GM18868 (cell line): ENCODE data around the gene TBC1D9.
A peak's percentile ranks its signal among the peaks of the same experiment; 100 is the strongest.

Experiments
- ATAC-seq: cut with Tn5 transposase; IDR thresholded peaks from one replicate; pipeline ENCODE4 v1.9.1; 2021; ENCODE audit warnings: mild to moderate bottlenecking, moderate library complexity; ENCODE audit not compliant: unreplicated experiment

Gene TBC1D9

DNA sequence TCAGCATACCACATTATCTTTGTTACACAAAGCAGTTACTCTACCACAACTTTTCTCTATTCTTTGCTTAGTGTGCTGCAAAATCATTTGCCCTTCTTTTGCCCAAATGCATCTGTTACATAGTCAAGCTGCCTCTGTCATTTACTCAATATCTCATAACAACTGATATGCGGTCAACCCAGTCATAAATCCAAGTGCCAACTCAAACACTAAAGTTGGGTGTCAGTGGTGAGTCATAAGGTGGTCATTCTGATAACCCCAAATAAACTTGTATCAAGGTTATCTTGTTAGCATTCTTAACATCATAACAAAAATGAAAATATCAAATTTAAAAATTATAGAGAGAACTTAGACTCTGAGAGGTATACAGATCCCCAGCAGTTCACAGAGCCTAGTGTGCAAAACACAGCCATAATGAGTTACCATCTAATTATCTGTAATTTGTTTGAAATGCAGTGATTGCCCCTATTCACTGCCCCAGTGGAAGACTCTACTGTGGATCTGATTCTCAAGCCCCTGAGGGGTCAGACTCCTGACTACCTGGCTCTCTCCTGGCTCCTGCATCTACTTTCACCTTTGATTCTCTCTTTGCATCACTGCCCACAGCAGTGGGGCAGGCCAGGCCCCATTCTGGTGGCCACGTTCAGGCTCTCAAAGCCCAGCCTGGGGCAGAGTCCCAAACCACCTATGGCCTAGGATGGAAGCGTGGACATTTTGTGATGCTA lies 29.2 kb downstream of the TBC1D9 start:
- peak; percentile 26 for ATAC-seq

- ATAC-seq = no peak
Measured at GRCh38 chr4:140725556-140725955, 30.6 kb downstream of the TBC1D9 start.

DNA sequence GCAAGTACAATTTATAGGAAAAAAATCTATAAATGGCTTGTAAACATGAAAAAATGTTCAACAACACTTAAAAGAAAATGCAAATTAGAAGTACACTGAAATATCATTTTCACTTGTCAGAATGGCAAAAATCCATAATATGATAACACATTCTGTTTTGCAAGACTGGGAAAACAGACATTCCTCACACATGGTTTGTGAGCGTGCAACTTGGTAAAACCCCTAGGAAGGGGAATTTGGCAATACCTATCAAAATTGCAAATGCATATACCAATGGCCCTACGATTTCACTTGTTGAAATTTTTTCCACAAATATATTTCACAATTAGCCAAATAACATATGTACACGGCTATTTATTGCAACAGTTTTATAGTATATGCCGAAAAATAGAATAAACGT lies 31.4 kb downstream of the TBC1D9 start:
- ATAC-seq = no peak

DNA sequence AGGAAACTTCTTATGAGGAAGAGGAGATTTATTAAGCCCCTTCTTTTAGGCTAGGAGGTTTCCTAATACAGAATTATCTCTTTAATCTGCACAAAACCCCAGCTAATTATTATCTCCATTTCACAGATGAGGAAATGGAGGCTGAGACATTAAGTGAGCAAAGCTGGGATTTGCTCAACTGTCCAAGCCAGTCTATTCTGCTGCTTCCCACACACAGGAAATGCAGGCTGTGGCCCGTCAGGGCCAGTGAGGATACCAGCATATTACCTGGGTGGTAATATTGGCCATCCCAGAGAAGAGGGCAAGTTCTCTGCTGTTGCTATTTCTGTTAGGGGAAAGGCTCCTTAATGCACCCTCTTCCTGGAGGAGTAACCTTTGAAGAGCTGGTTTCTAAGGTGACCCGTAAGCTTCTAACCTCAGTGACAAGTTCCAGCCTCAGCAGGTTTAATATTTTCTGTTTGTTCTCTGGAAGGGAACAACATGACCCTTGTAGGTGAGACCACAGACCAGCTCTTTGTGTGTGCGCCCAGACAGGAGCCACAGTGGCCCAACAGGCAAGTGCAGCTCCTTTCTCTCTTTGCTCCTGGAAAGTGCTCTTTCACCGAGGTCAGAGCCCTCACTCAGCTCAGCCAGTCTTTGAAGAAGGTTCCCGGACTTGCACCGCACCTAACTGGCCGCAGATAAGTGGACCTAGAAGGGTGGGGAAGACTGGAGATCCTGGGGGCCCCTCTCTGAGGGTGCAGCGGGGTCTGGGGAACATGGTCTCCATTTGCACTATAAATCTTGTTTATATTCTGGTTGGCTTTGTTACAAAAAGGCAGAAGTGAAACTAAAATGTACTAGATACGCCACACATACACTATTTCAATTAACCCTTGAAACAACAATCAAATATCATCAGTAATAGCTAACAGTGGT lies 35.5 kb downstream of the TBC1D9 start:
- peak; percentile 64 for ATAC-seq

DNA sequence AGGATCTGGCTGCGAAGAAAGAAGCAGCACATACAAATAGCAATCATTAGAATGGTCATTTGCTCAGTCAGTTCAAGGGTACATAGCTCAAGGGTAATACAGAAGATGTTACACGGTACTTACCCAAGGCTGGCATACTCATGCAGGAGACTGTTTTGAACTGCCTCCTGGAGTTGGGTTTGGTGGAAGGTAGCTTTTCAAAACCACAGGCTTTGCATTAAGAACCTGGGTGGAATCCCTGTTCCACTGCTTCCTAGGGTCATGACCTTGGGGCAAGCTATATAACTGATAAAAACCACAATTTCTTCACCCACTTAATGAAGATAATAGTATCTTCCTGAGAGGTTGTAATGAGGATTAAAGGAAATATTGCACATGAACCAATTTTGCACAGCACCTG lies 36.5 kb downstream of the TBC1D9 start:
- ATAC-seq = peak; percentile 37

- ATAC-seq = no peak
Measured at GRCh38 chr4:140719022-140719421, 37.2 kb downstream of the TBC1D9 start.

DNA sequence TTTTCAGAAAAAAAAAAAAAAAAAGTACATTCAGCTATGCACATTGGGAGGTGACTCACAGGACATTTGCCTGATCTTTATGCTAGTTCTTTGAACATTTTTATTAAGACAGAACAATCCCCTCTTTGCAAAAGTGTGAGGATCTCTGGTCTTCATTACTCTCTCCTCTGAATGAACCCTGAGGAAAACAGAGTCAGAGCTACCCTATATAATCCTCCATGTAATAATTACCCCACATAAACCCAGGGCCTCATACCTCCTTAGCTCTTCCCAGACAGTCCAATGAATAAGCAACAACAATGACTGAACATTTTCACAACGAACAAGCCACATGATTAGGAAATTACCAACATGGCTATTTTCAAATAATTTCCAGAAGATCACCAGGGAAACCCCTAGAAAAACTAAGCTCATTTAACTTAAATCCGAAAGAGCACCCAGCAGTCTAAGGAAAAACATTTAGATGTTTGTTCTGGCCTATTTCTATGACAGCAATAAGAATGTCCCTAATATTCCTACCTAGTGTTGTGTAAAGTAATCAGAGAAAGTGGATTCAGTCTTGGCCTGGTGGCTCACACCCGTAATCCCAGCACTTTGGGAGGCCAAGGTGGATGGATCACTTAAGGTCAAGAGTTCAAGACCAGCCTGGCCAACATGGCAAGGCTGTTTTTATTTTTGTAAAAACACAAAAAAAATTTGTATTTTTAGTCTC lies 37.8 kb downstream of the TBC1D9 start:
- no peak for ATAC-seq

DNA sequence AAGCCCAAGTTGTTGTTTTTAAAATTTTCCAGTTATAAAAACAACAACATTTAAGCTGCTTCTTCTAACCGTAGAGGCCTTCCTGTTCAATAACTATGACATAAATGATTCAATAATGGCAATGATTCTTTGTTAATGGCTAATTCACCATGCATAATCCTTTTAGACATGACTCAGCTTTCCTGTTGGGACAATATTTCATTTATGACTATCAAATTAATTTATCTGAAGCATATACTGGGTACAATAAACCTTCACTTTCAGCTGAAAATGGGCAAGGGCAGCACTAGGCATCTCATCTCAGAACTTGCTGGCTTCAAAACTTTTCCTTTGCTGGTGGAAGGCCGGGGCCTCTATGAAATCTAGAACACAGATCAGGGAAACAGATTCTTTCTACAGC lies 38.9 kb downstream of the TBC1D9 start:
- ATAC-seq = no peak

DNA sequence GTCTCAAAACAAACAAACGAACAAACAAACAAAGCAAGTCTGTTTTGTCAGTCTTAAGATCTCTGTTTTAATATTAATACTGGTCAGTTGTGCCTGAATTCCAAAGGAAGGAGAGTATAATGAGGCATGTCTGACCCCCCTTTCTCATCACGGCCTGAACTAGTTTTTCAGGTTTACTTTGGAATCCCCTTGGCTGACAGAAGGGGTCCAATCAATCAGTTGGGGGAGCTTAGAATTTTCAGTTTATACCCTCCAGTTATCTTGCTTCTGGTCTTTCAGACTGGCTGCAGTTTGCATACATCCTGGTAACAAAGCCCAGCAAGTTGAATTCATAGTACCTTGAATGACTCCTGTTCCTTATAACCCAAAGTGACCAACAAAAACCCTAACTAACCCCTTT lies 41.1 kb downstream of the TBC1D9 start:
- no peak for ATAC-seq

GRCh38 chr4:140711910-140712309 lies 44.3 kb downstream of the TBC1D9 start:
- ATAC-seq = no peak

- ATAC-seq = no peak
Measured at GRCh38 chr4:140710908-140711622, 45.1 kb downstream of the TBC1D9 start.

DNA sequence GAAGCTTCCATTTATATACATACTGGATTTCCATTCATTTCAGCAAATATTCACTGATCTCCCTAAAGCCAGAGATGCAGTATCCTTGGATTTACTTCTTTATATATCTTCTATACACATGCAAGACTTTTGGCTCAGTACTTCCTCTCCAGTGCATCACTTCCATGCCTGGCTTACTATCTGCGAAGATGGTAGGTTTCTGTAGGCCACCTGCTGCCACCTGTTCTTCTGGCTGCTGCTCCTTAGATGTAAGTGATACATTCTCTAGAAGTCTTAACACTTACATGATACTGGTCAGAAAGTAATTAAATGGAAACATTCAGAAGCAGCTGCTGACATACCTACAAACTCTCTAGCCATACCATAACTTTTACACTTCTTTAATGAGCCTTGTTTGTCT lies 48.9 kb downstream of the TBC1D9 start:
- no peak for ATAC-seq

GRCh38 chr4:140706665-140707064 lies 49.5 kb downstream of the TBC1D9 start:
- no peak for ATAC-seq

DNA sequence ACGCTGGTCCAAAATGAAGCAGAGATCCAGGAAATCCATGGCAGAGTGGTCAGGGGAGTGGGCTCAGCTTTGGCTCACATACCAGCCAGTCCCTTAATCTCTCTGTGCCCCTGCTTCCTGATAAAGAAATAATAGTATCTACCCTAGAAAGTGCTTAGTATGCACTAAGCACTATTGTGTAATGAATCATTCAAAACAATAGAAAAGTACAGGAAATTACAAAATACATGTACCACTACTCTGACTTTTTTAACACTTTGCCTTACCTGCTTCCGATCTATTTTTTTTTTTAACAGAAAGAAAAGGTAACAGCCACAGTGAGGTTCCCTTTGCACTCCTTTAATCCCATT lies 49.9 kb downstream of the TBC1D9 start:
- no peak for ATAC-seq

DNA sequence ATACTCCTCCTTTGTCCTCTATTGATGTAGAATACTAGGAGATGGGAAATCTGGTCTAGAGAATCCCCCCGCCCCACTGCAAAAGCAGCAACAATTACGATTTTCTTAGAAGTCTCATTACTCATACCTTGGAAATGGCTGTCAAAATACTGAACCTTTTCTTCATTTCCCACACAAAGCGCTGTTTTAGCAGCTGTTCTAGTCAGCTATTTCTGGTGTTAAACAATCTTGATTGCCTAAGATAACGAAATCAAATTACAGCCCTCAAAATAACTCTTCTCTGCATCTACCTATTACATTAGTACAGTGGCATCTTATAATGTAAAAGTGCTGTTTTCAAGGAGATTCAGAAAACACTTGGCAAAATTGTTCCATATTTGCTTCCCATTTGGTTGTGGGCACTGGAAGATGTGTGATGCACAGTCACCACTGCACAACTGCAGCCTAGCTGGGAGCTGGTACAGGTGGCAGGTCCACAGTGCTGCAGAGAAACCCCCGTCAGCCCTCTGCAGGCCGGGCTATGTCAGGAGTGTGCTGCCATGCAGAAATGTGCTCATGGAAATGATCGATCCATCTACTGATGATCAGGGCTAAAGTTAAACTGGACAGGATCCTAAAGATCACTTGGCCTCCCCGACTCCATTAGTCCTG lies 50.4 kb downstream of the TBC1D9 start:
- ATAC-seq = no peak

GRCh38 chr4:140704964-140705363 lies 51.2 kb downstream of the TBC1D9 start:
- peak; percentile 79 for ATAC-seq

DNA sequence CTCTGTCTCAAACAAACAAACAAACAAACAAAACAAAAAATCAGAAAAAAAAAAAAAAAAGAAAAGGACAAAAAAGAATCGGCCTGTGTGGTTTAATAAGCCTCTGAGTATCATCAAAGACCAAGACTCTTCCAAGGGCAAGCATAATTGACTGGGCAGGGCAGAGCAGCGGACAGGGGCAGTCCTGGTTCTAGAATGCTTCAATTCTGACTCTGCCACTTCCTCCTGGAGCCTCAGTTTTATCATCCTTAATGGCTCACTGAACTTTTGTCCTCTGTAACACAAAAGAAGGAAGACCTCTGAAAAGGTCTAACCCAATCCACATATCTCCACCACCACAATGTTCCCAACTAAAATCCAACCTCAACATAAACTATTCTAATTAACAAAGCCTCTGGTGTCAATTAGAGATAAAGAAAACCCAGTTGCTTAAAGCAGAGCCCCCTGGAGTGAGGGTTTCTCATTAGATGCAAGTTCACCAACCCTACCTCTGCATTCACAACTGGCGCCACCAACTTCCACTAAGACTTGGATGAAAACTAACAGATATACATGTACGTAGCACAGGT lies 51.7 kb downstream of the TBC1D9 start:
- peak; percentile 32 for ATAC-seq

DNA sequence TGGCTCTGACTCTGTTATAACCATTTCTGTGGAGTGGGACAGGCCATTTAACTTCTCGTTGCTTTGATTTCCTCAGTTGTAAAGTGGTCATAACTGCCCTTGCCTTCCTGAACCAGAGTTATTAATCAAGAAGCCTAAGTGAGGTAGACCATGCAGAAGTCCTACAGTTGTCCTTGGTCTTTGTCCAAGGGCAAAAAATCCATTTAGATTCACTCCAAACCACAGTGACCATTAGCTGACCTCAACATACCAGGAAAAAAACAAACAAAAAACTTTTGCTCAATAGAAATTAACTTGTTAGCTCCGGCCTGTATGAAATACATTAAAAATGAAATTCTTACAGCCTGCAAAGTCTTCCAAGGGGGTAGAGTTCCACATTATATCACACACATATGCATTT lies 52.7 kb downstream of the TBC1D9 start:
- no peak for ATAC-seq

DNA sequence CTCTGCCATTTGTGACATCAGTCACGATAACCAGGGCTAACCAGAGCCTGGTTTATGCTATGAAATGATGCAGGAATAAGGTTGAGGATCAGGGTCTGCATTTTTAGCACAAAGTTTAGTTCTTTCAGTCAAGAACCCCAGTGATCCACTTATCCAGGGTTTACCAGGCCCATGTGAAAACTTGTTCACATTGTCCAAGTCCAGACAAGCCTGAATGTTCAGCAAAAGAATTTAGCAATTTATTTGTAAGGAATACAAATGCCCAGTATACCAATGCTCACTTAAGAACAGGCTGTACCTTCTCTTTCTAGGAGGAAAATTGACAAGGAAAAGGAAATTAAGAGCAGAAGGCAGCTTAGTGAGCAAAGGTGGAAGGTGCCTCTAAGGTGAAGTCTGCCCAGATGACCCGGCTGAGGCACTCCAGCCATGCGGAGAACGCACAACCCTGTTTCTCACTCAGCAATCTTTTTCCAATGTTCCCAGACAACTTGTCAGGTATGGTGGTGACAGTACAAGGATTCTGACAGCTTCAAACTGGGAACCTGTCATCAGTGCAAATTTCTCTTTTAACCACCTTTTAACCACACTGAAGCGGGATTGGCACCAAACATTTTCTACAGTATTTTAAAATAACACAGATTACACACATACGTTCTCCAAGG lies 54.0 kb downstream of the TBC1D9 start:
- ATAC-seq = no peak

DNA sequence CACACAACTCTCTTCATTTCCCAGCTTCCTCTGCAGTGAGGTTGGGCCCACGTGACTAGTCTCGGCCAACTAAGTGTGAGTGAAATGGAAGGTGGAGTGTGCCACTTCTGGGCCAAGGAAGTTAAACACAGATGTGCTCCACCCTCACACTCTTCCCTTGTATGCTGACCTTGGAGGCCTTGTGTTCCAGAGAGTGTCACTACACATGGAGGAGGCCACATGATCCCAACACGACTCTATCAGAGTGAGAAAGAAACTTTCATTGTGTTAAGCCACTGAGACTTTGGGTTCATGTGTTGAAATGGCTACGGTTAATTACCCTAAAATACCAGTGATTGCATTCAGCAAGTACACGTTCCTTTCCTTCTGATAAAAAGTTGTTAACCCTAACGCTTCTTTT lies 55.1 kb downstream of the TBC1D9 start:
- ATAC-seq = no peak
